Measurements from ENCODE around the gene CRB2.

- TF ChIP-seq CTCF (IDR thresholded peaks at IDR 0.05) (peak in 1 of 6 experiments; percentile 13), POLR2A (IDR thresholded peaks at IDR 0.05) (no peak)
These were observed 3.0 kb upstream of the CRB2 start for GRCh38 chr9:123353041-123353440.
